HG03175 (cell line): ENCODE measurements around the gene C4orf50.

ENCODE experiments used
- ATAC-seq: cut with Tn5 transposase; IDR thresholded peaks from one replicate; pipeline ENCODE4 v1.9.1; 2021; ENCODE audit warnings: mild to moderate bottlenecking, moderate library complexity; ENCODE audit not compliant: unreplicated experiment

The C4orf50 gene

DNA sequence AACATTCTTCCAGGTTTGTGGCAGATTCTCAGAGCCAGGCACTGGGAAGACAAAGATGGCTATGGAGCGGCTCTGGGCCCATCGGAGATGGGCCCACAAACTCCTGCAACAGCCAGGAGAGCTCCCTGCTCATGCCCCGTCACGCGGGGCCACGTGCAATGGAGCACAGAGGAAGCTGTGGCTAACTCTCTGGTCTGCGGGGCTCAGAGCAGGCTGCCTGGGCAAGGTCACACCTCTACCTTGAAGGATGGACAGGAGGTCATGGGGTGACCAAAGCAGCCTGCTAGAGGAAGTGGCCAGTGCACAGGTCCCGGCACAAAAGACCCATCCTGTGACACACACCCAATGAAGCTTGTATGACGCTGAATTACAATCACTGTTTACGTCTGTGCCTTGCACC lies 45.2 kb downstream of the C4orf50 start:
- no peak for ATAC-seq

- no peak for ATAC-seq
Measured at GRCh38 chr4:5972571-5972970, 45.7 kb downstream of the C4orf50 start.

DNA sequence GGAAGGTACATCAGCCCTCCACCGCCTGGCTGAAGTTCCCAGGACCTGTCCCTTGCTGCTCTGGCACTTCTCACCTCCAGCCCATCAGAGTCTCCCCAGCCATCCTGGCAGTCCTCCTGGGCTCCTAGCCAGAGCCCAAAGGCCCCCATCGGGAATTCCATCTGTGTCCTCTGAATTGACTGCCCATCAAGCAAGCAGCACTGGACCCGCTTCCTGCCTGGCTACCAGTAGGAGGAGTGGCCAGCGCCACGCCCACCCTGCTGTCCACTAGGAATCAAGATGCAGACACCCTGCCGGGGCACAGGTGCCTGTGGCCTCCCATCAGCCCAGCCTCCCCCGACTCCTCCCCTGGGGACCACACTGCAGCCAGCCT lies 47.2 kb downstream of the C4orf50 start:
- ATAC-seq: no peak

DNA sequence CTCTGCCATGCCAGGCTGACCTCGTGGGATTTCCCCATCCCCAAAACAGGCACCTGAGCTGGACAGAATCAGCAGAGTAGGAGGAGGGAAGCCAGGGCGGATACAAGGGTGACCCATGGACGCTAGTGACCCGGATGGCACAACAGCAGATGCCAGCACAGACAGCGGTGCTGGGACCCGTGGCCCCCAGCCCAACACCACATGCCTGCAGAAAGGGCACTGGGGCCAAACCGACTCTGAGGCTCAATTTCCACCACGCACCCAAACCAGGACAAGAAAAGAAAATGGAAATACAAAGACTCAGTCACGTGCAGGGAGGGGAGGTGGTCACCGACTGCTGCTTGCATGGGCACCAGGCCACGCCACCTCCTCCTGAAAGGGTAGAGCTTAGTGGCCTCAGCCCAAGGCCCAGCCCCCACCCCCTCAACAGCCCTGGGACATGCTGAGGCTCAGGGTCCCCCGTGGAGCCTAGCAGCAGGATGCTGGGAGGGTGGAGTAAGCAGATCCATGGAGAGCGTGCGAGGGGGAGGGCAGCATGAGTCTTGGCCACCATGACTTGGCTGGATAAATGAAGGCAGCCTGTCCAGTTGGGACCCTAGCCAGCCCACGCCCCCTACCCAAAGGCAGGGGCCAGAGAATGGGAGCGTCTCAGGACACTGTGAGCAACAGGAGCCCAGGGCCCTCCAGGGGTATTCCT lies 47.7 kb downstream of the C4orf50 start:
- no peak for ATAC-seq

DNA sequence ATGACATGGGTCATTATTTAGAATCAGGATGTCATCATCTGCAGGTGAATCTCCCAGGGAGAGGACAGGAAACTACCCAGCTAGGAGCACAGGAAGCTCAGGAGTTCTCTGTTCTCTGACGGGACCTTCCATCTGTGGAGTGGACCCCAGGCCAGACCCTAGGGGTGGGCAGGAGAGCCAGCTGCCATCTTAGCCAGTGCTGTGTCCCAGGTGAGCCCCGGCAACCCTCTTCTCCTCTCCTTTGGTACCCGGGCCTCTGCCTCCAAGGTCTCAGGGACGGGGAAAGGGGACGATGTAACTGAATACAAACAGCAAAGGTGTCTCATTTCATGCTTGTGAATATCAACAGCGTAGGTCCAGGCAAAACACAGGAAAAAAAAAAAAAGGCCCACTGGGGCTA lies 48.5 kb downstream of the C4orf50 start:
- ATAC-seq: no peak

- ATAC-seq: no peak
Measured at GRCh38 chr4:5969336-5969735, 48.9 kb downstream of the C4orf50 start.

DNA sequence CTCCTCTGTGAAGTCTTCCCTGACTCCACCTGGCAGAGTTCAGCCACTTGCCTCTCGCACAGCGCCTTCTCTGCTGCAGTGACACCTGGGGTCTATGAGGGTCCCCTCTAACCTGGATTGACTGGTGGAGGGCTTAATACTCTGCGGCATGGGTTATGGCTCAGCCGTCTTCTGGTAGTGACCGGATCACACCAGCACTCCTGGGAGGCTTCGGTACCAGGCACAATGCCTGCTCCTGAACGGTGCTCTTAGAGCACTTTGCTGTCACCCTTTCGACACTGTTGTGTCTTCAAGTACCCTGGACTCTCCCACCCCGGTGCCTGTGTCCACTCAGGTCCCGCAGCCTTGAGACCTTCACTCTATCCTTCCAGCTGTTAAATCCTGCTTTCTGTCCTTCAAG lies 50.0 kb downstream of the C4orf50 start:
- no peak for ATAC-seq

- ATAC-seq: no peak
Measured at GRCh38 chr4:5967783-5968182, 50.4 kb downstream of the C4orf50 start.

DNA sequence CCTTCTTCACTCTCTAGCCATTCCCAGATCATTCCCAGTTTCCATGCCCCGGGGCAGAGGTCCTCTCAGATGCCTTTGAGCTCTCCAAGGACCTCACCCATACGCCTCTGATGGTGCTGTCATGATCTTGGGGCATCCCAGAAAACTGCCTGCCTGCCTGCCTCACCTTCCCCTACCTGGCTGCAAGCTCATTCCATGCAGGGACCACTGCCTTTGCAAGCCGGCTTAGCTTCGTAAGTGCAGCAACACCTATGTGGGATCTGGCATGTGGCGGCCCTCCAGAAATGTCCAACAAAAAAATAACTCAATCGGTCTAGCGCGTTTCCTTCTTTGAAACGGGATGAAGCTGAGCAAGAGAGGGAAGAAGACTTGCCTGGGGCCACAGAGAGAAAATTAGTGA lies 53.0 kb downstream of the C4orf50 start:
- ATAC-seq: no peak

DNA sequence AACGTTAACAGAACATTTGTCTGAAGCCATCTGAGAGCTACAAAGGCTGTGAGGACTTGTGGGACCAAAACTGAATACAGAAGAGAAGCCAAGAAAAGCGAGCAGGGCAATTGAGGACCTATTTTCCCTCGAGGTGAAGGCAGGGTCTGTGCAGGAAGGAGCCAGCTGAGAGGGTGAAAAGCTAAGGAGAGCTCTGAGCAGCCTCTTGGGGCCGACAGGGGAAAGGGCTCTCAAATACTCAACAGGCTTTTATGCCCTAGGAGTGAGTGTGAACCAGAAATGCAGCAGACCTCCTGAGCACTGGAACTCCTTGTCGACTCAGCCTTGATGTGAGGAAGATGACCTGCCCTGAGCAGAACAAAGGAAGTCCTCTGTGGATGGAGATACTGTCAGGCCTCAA lies 54.2 kb downstream of the C4orf50 start:
- no peak for ATAC-seq

GRCh38 chr4:5963611-5964010 lies 54.6 kb downstream of the C4orf50 start:
- ATAC-seq: no peak

- ATAC-seq: no peak
Measured at GRCh38 chr4:5962416-5962815, 55.8 kb downstream of the C4orf50 start.

- no peak for ATAC-seq
Measured at GRCh38 chr4:5960252-5960880, 57.9 kb downstream of the C4orf50 start.

- no peak for ATAC-seq
Measured at GRCh38 chr4:5959211-5959982, 58.8 kb downstream of the C4orf50 start.

- ATAC-seq: no peak
Measured at GRCh38 chr4:5958199-5958735, 60.0 kb downstream of the C4orf50 start.

- ATAC-seq: no peak
Measured at GRCh38 chr4:5957076-5957475, 61.2 kb downstream of the C4orf50 start.

DNA sequence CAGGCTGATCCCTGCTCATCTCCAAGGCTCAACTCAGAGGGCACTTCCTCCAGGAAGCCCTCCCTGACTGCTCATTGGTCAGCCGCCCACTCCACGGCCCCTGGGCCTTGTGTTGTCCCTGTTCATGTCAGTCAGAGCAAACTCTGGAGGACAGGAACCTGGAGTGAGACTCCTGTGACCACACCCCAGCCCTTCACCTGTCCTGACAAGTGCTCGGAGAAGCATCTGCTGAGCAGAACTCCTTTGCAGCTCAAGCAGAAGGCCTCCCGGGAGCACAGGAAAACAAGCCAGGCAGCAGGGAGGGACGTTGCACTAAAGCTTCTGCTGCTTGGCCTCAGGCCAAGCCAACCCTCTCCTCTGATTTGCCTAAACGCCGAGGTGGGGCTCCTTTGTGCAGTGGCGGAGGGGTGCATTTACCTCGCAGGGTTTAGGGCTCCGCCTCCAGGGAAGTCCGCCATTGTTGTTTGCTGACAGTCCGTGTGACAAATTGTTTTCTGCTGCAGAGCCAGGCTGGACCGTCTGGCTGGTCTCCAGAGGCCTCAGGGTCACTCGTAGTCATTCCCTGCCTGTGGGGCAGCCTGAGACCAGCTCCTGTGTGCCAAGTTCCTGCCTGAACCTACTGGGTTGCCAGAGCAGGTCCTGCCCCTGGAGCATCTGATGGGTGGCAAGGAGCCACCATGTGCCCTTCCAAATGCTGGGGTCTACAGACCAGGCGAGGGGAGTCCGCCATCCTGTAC lies 61.8 kb downstream of the C4orf50 start:
- ATAC-seq: no peak

DNA sequence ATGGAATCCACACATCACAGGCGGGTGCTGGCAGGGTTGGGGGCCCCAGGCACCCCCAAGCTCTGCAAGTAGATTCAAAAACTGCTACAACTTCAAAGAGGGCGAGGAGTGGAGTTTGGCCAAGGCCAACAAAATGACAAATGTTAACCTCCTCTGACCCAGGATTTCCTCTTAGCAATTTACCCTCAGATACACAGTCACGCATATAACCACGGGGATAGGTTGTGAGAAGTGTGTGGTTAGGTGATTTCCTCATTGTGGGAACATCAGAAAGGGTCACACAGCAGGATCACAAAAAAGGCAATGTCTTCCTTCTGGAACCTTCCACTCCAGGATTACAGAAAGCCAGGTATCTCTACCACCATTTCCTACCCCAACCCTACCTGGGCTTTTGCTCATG lies 62.4 kb downstream of the C4orf50 start:
- no peak for ATAC-seq

- ATAC-seq: no peak
Measured at GRCh38 chr4:5955201-5955821, 62.9 kb downstream of the C4orf50 start.

GRCh38 chr4:5954056-5954760 lies 64.0 kb downstream of the C4orf50 start:
- no peak for ATAC-seq
